GM12878 (cell line): ENCODE data around the gene LIG3. TPM values are rescaled to one million over a fixed set of nuclear protein-coding genes. Genes with fewer than 3 reads are reported as not detected.

Source experiments
- ATAC-seq: fragments of 200-7000 bp; cut with Tn5 transposase; 3 replicates; pipeline ENCODE4 v1.9.1; 2020; ENCODE audit warnings: mild to moderate bottlenecking, moderate library complexity
- BruUV-seq: library from RNA; stranded (reverse); fragments of 400-500 nt; replicated peaks from 2 replicates; lab custom pipeline; 2021; lab: Mats Ljungman, UMichigan
- CTCF ChIA-PET: fragments of 300-600 bp; sonication (Branson Sonifier 250); formaldehyde crosslinking; extraction: SDS; loops from one replicate; lab custom pipeline; 2021; ENCODE audit warnings: inconsistent platforms; lab: Yijun Ruan, JAX
- POLR2A ChIA-PET: fragments of 350-600 bp; formaldehyde crosslinking; extraction: SDS; loops from one replicate; lab custom pipeline; 2021; ENCODE audit warnings: inconsistent platforms; lab: Charles Lee
- RAD21 ChIA-PET: fragments of 300-600 bp; sonication (Branson Sonifier 250); formaldehyde crosslinking; loops from one replicate; lab custom pipeline; 2023; ENCODE audit warnings: antibody characterized with exemption; ENCODE audit not compliant: unreplicated experiment; lab: Charles Lee
- SMC1A ChIA-PET: fragments of 300-600 bp; sonication (Branson Sonifier 250); formaldehyde crosslinking; loops from one replicate; lab custom pipeline; 2023; ENCODE audit not compliant: unreplicated experiment, uncharacterized antibody; lab: Charles Lee
- DNase-seq: peaks from one replicate; pipeline ENCODE4 v3.0.0-alpha.2; 2011; ENCODE audit warnings: low read depth, low spot score
- FAIRE-seq: peaks from 3 replicates; lab custom pipeline; 2011; peaks lifted over from hg19 to GRCh38; lab: Jason Lieb, UNC
- H2AFZ ChIP-seq: 2 replicates; pipeline ENCODE4 v1.6.0; 2011; ENCODE audit warnings: low read depth, low read length, control low read depth; ENCODE audit not compliant: control insufficient read depth
- H3K27ac ChIP-seq: 2 replicates; pipeline ENCODE4 v1.5.1; 2011; ENCODE audit warnings: control low read depth; ENCODE audit not compliant: control insufficient read depth, insufficient read depth
- H3K27me3 ChIP-seq, 2 experiments: replicated peaks in 1 of 2; 2 replicates each; pipeline versions ENCODE4 v1.6.0 to v1.6.1; 2011; ENCODE audit warnings: low read length in 1 of 2; ENCODE audit not compliant: control insufficient read depth in 2 of 2, insufficient read depth in 2 of 2
- H3K36me3 ChIP-seq, 2 experiments: 2 replicates each; pipeline ENCODE4 v1.5.1; 2011; ENCODE audit warnings: low read length in 1 of 2; ENCODE audit not compliant: control insufficient read depth in 2 of 2, insufficient read depth in 2 of 2
- H3K4me1 ChIP-seq: 2 replicates; pipeline ENCODE4 v1.6.1; 2011; ENCODE audit warnings: mild to moderate bottlenecking, low read length, moderate library complexity, mixed read lengths; ENCODE audit not compliant: control insufficient read depth, insufficient read depth
- H3K4me2 ChIP-seq: 2 replicates; pipeline ENCODE4 v1.6.0; 2011; ENCODE audit warnings: control low read depth; ENCODE audit not compliant: control insufficient read depth, insufficient read depth
- H3K4me3 ChIP-seq: fragments of 200-600 bp; sonication (generic); 2 replicates; pipeline ENCODE4 v1.5.1; 2016
- H3K79me2 ChIP-seq: 2 replicates; pipeline ENCODE4 v1.6.0; 2011; ENCODE audit warnings: low read length; ENCODE audit not compliant: control insufficient read depth, insufficient read depth
- H3K9ac ChIP-seq: 2 replicates; pipeline ENCODE4 v1.8.0; 2011; ENCODE audit warnings: low read length, control low read depth, mixed read lengths; ENCODE audit not compliant: control insufficient read depth, insufficient read depth
- H3K9me3 ChIP-seq: replicated peaks from 3 replicates; pipeline ENCODE4 v1.5.1; 2011; ENCODE audit warnings: mild to moderate bottlenecking, low read length; ENCODE audit not compliant: control insufficient read depth, insufficient read depth
- H4K20me1 ChIP-seq: 2 replicates; pipeline ENCODE4 v1.6.0; 2011; ENCODE audit not compliant: control insufficient read depth, insufficient read depth
- ATF2 ChIP-seq: IDR thresholded peaks from 2 replicates; pipeline ENCODE4 v1.6.1; 2012; ENCODE audit warnings: low read length, inconsistent platforms
- E2F4 ChIP-seq: IDR thresholded peaks from 2 replicates; pipeline ENCODE4 v1.6.1; 2012; ENCODE audit warnings: low read depth, low read length, improper control_type of control experiment
- ELK1 ChIP-seq: IDR thresholded peaks from 2 replicates; pipeline ENCODE4 v1.6.1; 2012; ENCODE audit warnings: low read depth, low read length, improper control_type of control experiment
- WGBS: methylation state at CpG from one replicate; pipeline ENCODE4 v1.1.6; 2016; ENCODE audit warnings: low lambda C conversion rate; ENCODE audit not compliant: insufficient replicate concordance, insufficient coverage; ENCODE audit errors: missing lambda C conversion rate; 5-methylcytosine and 5-hydroxymethylcytosine counted together
- in situ Hi-C: fragments of 300-500 bp; cut with MboI; formaldehyde crosslinking; loops from 9 replicates; pipeline ENCODE4 v1.14.3; 2018; ENCODE audit warnings: mixed read lengths
- intact Hi-C: fragments of 100-400 bp; cut with micrococcal nuclease; formaldehyde crosslinking; loops from one replicate; pipeline ENCODE4 v1.14.2; 2022; ENCODE audit not compliant: unreplicated experiment
- polyA plus RNA-seq, 11 experiments: library from polyadenylated mRNA; depleted of rRNA in 4 of 11; unstranded in 6 of 11; stranded (reverse) in 5 of 11; fragments of >200 nt; fragmentation: Nextera tagmentation in 4 of 11; fragmentation: Illumina TruSeq in 1 of 11; extraction: Ambion mirVana in 4 of 11; extraction: Trizol in 1 of 11; gene quantifications; 1 replicate in 1 of 11; 2 replicates in 10 of 11; pipeline versions ENCODE4 v1.2.1 to v1.2.3, GENCODE V29; 2011 to 2016; ENCODE audit warnings: inconsistent platforms in 2 of 11, missing spikeins in 2 of 11, low read depth in 1 of 11
- total RNA-seq, 4 experiments: library from RNA; depleted of rRNA in 3 of 4; stranded (reverse); fragments of >200 nt in 3 of 4; fragmentation: Illumina TruSeq in 1 of 4; extraction: Trizol in 1 of 4; gene quantifications; 2 replicates each; pipeline versions ENCODE4 v1.2.1 to v1.2.3, GENCODE V29; 2013 to 2021

LIG3 gene
- total and polyA plus RNA-seq, 10 of the 15 experiments (the other 5 are each of a cell fraction or from before 2014, with no cell fraction given), result 6.5 to 45.4 (median 31.0) TPM

- ChIA-PET SMC1A (interaction anchor here (1.5 kb wide), 1 partner anchor 19 kb away, joined by 3 read pairs; no protein-coding TSS in a partner anchor), RAD21 (interaction anchor here (0.8 to 1.3 kb wide), 3 partner anchors 20 to 140 kb away, joined by 3 to 4 read pairs (median 3); no protein-coding TSS in a partner anchor), CTCF (no interaction called here), POLR2A (interaction anchor here (2.5 kb wide), 1 partner anchor 18 kb away, joined by 8 read pairs; the partner anchor contains the start of genes CCT6B and ZNF830)
- peak overlapping the region; percentile 77; the same call in 1 of the 2 replicates for H2AFZ ChIP-seq
- DNase-seq (no peak), ATAC-seq (no peak), FAIRE-seq (no peak)
- TF ChIP-seq ELK1, result no peak
- H3K9ac ChIP-seq, result no peak overlapping the region
- no TSS peak for BruUV-seq
- no peaks in the 10 kb centered on the region; a peak in 1 of 4 replicates for H3K36me3 ChIP-seq
- H3K4me3 ChIP-seq, result peak overlapping the region; percentile 89; the same call in 1 of the 2 replicates
- H4K20me1 ChIP-seq, result no peaks in the 10 kb centered on the region
- in situ Hi-C loops, result no loop called here
- peaks cover 12% of the 10 kb centered on the region for H3K4me1 ChIP-seq
- no peaks in the 10 kb centered on the region for H3K27me3 ChIP-seq
- peak overlapping the region; percentile 91 for H3K4me2 ChIP-seq
- no peaks in the 10 kb centered on the region for H3K9me3 ChIP-seq
- no peak overlapping the region for H3K27ac ChIP-seq
- WGBS, result 97% methylated on average over 7 of the region's 7 CpGs
- H3K79me2 ChIP-seq, result peaks cover 22% of the 10 kb centered on the region
- intact Hi-C loops, result no loop called here
These were observed 1.2 kb upstream of the LIG3 start for GRCh38 chr17:34979153-34979552.

- intact Hi-C loops, result loop anchor here (5.0 to 10.0 kb wide), 3 partner anchors 108 to 555 kb away; partner anchors contain the start of gene RAD51D
- SMC1A ChIA-PET, result interaction anchor here (1.5 kb wide), 1 partner anchor 19 kb away, joined by 3 read pairs; no protein-coding TSS in a partner anchor
- Histone ChIP-seq H3K9ac (peak overlapping the region; percentile 89), H3K4me1 (peaks cover 12% of the 10 kb centered on the region), H3K4me3 (peak overlapping the region; percentile 89), H4K20me1 (no peaks in the 10 kb centered on the region), H3K9me3 (no peaks in the 10 kb centered on the region), H3K4me2 (peak overlapping the region; percentile 91), H3K27ac (peak overlapping the region; percentile 85), H3K79me2 (peaks cover 22% of the 10 kb centered on the region), H2AFZ (peak overlapping the region; percentile 77), H3K36me3 (peaks cover 0 to under 1% of the 10 kb centered on the region in 2 experiments; a peak in 1 of 4 replicates), H3K27me3 (no peaks in the 10 kb centered on the region)
- RAD21 ChIA-PET, result interaction anchor here (0.8 to 1.6 kb wide), 7 partner anchors 20 to 139 kb away, joined by 3 to 4 read pairs (median 3); no protein-coding TSS in a partner anchor
- 19% methylated on average over 15 of the region's 15 CpGs for WGBS
- no peak for ATAC-seq
- TSS peak; percentile 98 for BruUV-seq
- no peak for DNase-seq
- CTCF ChIA-PET, result no interaction called here
- POLR2A ChIA-PET, result interaction anchor here (0.9 to 2.5 kb wide), 3 partner anchors 14 to 139 kb away, joined by 4 to 8 read pairs (median 7); partner anchors contain the start of genes CCT6B, RAD51D and ZNF830
- in situ Hi-C loops, result no loop called here
- FAIRE-seq, result no peak
- TF ChIP-seq ATF2 (no peak), E2F4 (no peak)
These were observed 511 bp upstream of the LIG3 start for GRCh38 chr17:34979650-34980352.
